Measurements from ENCODE around the gene EPM2AIP1. TPM values are rescaled to one million over a fixed set of nuclear protein-coding genes. Genes with fewer than 3 reads are reported as not detected.
A peak's percentile ranks its signal among the peaks of the same experiment; 100 is the strongest.
"Not testable (repeated sequence)": the region's sequence is repeated elsewhere in the genome, so short reads cannot be mapped to it uniquely, and the experiment has no call there.

EPM2AIP1 gene
- total RNA-seq, 2 donors from 2014 or later, result 11.8 to 12.1 TPM

DNA sequence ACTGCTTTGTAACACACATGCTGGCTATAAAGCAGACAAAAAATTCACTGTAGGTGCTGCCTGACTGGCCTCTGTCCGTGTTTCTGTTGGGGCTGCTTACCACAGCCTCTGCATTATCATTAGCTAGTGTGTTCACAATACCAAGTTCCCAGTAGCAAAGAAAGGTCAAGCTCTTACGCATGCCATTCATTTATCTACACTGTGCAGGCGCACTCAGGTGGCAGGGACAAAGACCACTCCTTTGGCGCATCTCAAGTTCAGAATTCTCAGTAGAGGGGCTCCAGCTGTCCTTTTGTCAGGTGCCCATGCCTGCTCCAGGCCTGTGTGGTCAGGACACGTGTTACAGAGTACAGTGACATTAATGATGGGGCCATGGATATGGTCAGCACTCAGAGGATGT, 22.7 kb upstream of the EPM2AIP1 start:
- intact Hi-C loops (cut with DNase I, micrococcal nuclease), result no loop called here
- no peak for ATAC-seq
- DNase-seq, result no peak

DNA sequence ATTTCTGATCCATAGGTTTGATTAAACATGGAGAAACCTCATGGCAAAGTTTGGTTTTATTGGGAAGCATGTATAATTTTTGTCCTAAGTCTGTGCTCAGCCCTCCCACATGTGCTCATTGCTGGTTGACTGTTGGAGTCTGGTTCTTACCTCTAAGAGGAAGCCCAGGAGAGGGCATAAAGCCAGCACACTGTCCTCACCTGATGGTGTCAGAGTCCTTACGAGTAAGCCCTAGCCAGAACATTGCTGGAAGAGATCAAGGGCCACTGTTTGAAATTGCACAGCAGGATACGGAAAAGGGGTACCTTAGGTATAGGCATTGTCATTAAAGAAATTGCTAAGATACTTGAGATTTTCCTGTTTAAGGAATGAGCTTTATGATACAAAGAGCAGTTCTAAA, 21.7 kb upstream of the EPM2AIP1 start:
- DNase-seq (no peak), ATAC-seq (no peak)
- intact Hi-C loops (cut with DNase I, micrococcal nuclease), result no loop called here

DNA sequence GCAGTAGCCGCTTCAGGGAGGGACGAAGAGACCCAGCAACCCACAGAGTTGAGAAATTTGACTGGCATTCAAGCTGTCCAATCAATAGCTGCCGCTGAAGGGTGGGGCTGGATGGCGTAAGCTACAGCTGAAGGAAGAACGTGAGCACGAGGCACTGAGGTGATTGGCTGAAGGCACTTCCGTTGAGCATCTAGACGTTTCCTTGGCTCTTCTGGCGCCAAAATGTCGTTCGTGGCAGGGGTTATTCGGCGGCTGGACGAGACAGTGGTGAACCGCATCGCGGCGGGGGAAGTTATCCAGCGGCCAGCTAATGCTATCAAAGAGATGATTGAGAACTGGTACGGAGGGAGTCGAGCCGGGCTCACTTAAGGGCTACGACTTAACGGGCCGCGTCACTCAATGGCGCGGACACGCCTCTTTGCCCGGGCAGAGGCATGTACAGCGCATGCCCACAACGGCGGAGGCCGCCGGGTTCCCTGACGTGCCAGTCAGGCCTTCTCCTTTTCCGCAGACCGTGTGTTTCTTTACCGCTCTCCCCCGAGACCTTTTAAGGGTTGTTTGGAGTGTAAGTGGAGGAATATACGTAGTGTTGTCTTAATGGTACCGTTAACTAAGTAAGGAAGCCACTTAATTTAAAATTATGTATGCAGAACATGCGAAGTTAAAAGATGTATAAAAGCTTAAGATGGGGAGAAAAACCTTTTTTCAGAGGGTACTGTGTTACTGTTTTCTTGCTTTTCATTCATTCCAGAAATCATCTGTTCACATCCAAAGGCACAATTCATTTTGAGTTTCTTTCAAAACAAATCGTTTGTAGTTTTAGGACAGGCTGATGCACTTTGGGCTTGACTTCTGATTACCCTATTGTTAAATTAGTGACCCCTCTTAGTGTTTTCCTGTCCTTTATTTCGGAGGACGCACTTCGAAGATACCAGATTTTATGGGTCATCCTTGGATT, 674 bp upstream of the EPM2AIP1 start, which contains the start of gene MLH1:
Gene MLH1 (plus strand): TSS at position 193 of the 958 bp plus-strand sequence. CDS start 30 bp downstream, at position 223.
- peak; percentile 90 for ATAC-seq
- intact Hi-C loops (cut with DNase I, micrococcal nuclease), result no loop called here
- peak; percentile 97 to 100 for DNase-seq

DNA sequence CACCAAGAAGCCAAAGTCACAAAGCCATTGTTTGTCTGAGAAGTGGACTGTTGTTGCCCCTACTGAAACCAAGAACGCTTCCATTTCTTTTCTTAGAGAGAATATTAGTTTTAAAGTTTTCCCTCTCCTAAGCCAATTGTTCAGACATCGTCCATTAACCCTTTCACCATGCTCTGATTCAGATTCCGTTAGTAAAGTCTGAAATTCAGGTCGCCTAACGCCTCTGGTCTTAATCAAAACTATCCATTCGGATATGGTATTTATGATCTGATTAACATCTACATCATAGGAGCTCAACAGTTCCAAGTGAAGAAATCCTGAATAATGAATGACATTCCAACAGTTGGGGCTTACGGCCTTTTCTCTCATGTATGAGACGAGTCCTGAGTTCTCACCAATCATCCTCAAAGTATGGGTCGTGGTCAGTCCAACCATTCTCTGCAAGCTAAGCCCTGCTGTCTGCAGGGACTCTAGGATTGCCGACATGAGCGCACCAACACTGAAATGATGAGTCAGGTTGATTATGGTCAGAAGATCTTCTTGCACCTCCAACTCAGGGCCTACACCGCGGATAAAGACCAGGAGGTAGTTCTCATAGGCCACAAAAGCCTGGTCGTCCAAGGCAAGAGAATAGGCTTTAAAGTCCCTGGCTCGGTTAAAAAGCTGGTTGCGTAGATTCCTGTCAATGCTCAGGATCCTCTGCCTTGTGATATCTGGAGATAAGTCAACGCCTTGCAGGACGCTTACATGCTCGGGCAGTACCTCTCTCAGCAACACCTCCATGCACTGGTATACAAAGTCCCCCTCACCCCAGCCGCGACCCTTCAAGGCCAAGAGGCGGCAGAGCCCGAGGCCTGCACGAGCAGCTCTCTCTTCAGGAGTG, 767 bp downstream of the EPM2AIP1 start:
- ATAC-seq, result no peak
- peak; percentile 23 to 41 for DNase-seq
- intact Hi-C loops (cut with DNase I, micrococcal nuclease), result no loop called here

DNA sequence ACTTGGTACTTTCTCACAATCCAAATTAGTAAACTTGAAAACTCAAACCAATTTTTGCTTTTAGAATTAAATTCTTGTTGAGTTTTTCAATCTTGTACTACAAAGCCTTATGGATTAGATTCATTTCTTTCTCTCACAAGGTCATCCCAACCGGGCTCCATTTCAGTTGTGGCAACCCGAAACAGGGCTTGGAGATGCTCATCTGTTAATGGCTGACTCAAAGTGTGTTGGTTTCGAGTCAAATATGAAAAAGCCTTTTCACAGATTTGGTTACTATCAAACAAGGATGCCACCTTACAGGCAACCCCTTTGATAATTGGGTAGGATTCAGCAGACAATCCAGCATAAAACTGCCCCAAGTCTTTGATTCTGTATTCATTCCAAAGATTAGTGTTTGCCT, 1.8 kb downstream of the EPM2AIP1 start:
- ATAC-seq (no peak), DNase-seq (no peak)
- intact Hi-C loops (cut with DNase I, micrococcal nuclease), result no loop called here

DNA sequence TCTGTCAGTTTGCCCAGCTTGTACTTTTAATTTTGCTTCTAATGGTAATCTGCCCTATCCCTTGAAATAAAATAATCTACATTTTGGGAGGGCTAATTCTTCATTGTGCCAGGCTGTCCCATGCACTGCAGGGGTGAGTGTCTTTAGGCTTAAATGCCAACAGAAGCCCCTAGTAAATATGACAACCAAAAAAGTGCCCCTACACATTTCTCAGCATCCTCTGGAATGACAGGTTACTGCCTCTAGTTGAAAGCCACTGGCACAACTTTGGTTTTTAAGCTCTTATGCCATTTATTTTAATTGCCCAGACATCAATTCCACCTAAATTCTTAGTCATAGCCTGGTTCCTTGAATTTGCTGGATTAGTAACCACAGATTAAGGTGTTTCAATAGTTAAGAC, 3.4 kb downstream of the EPM2AIP1 start:
- DNase-seq (no peak), ATAC-seq (no peak)
- intact Hi-C loops (cut with DNase I, micrococcal nuclease), result no loop called here

DNA sequence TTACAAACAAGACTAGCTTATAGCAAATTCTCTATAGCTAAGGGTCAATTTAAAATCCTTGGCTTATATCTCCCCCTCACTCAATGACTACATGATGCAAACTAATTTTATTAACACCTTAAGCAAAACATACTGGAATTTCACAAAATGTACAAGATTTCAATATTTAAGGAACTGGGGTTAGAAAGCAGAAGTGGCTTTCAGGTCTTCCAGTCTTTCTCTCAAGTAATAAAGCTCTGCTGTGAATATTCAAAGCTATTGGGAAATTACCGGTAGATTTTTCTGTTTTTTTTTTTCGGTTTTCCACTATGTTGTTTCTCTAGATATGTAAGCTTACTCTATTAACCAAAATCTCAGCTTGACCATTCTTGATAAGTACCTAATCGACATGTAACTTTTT, 3.9 kb downstream of the EPM2AIP1 start:
- intact Hi-C loops (cut with DNase I, micrococcal nuclease), result no loop called here
- DNase-seq, result no peak

DNA sequence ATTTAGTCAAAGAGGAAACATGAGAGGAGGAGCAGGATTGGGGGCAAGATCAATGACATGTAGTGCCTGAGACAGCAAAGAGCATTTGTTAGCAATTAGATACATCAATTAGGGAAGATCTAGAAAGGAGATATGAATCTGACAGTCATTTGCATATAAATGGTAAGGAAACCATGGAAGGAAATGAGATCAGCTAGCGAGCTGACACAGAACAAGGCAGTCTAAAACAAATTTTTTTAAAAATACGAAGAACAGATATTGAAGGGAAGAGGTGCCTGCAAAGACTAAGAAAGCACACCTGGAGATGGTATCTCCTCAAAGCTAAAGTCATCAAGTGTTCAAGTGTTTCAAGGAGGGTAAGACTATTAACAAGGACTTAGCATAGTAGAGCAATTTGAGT, 4.6 kb downstream of the EPM2AIP1 start:
- intact Hi-C loops (cut with DNase I, micrococcal nuclease), result no loop called here

More for the DNA sequence above, 3.9 kb downstream of the EPM2AIP1 start:
- no peak for ATAC-seq

DNA sequence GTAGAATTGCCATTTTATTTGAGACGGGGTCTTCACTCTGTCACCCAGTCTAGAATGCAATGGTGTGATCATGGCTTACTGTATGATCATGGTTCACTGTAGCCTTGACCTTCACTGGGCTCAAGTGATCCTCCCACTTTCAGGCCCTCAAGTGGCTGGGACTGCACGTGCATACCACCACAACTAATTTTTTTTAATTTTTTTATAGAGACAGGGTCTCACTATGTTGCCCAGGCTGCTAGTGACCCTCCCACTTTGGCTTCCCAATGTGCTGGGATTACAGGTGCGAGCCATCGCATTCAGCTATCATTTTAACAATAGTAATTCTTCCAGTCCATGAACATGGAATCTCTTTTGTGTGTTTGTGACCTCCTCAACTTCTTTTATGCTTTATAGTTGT, 11.9 kb downstream of the EPM2AIP1 start:
- intact Hi-C loops (cut with DNase I, micrococcal nuclease), result no loop called here
- no peak for DNase-seq
- no peak for ATAC-seq

More for the DNA sequence above, 4.6 kb downstream of the EPM2AIP1 start:
- ATAC-seq, result no peak
- DNase-seq, result no peak

DNA sequence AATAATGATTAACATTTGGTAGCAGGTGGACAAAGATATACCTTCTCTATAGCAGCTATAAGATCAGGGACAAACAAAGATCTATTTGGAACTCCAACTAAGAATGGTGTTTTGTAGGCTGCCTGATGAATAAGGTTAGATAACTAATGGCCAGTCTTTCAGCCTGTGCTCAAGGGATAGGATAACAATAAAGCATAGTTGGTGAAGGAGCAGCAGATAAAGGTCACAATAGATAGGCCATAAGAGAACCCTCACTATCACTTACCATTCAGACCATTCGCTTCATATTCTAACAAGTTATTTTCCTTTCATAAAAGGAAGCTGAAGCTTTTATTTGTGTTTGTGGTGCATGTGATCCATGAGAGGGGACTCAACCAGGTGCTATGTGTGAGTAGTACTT, 19.8 kb downstream of the EPM2AIP1 start:
- ATAC-seq, result no peak
- intact Hi-C loops (cut with DNase I, micrococcal nuclease), result no loop called here
- DNase-seq, result no peak

DNA sequence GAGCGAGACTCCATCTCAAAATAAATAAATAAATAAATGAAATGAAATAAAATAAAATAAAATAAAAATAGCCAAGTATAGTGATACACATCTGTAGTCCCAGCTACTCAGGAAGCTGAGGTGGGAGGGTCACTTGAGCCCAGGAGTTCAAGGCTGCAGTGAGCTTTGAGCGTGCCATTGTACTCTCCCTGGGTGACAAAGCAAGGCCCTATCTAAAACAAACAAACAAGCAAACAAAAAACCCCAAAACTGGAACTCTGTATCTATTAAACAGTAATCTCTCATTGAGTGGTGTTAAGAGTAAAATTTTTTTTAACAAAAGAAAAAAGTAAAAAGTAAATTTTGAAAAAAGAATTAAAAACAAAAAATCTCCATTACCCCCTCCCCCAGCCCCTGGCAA, 20.8 kb downstream of the EPM2AIP1 start:
- no peak for DNase-seq
- intact Hi-C loops (cut with DNase I, micrococcal nuclease), result no loop called here

DNA sequence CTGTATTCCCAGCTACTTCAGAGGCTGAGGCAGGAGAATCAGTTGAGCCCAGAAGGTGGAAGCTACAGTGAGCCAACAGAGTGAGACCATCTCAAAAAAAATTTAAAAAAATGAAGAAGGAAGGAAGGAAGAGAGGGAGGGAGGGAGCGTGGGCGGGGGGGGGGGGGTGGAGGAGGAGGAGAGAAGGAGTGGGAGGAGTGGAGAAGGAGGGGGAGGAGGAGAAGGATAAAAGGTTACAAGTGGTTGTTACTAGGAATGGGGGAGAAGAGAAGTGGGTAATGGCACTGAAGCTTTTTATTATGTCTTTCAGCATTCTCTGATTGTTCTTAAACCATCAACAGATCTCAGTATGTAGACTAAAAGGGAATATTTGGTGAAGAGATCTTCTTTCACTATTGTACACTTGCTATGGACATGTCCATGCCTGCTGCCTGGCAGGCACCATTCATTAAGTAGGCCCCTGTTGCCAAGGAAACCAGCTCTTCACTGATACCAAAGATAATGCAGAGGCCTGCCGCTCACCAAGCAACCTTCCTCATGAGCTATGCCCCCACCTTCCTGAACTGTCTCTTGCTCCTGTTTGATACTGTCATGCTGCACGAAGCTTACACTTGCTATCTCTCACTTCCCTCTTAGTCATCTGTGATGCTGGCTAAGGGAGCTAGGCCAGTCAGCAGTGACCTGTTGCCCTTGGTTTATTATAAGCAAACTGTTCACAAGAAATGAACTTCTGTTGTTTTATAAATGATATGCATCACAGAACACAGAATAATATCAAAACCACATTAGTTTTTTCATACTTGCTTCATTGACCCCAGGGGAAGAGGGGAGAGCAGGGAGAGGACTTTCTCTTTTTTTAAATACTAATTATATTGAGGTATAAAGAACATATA, 23.1 kb downstream of the EPM2AIP1 start:
- DNase-seq (peak in 1 of 2 donors; percentile 36), ATAC-seq (peak; percentile 49)
- intact Hi-C loops (cut with DNase I, micrococcal nuclease), result no loop called here

More for the DNA sequence above, 20.8 kb downstream of the EPM2AIP1 start:
- no peak for ATAC-seq

DNA sequence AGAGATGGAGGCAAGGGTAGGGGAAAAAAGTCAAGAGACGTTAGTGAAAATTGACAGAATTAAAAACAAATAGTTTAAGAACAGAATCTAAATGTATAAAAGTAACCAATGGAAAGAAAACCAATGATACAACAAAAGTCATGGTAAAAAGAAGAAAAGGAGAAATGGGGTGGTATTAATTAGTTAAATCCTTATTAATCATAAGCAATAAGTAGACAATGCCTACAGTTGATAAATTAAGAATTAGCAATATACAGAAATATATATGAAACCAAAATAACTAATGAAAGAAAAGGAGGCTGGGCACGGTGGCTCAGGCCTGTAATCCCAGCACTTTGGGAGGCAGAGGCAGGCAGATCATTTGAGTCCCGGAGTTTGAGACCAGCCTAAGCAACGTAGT, 23.8 kb downstream of the EPM2AIP1 start:
- intact Hi-C loops (cut with DNase I, micrococcal nuclease), result no loop called here
- no peak for ATAC-seq
- no peak for DNase-seq

DNA sequence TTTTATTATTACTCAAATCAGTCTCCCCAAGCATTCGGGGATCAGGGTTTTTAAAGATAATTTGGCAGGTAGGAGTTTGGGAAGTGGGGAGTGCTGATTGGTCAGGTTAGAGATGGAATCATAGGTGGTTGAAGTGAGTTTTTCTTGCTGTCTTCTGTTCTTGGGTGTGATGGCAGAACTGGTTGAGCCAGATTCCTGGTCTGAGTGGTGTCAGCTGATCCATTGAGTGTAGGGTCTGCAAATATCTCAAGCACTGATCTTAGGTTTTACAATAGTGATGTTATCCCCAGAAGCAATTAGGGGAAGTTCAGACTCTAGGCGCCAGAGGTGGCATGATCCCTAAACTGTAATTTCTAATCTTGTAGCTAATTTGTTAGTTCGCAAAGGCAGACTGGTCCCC, 27.5 kb downstream of the EPM2AIP1 start:
- intact Hi-C loops (cut with DNase I, micrococcal nuclease), result no loop called here
- ATAC-seq, result no peak

DNA sequence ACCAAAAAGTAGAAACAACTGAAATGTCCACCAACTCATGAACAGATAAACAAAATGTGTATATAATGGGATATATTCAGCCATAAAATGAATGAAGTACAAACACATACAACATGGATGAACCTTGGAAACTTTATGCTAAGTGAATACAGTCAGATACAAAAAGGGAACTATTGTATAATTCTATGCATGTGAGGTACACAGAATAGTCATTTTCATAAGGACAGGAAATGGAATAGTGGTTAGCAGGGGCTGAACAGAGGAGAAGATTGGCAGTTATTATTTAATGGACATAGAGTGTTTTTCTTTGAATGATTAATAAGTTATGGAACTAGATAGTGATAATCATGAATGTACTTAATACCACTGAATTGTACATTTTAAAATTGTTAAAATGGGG, 28.1 kb downstream of the EPM2AIP1 start:
- DNase-seq (no peak), ATAC-seq (no peak)
- intact Hi-C loops (cut with DNase I, micrococcal nuclease), result no loop called here

More for the DNA sequence above, 27.5 kb downstream of the EPM2AIP1 start:
- no peak for DNase-seq

DNA sequence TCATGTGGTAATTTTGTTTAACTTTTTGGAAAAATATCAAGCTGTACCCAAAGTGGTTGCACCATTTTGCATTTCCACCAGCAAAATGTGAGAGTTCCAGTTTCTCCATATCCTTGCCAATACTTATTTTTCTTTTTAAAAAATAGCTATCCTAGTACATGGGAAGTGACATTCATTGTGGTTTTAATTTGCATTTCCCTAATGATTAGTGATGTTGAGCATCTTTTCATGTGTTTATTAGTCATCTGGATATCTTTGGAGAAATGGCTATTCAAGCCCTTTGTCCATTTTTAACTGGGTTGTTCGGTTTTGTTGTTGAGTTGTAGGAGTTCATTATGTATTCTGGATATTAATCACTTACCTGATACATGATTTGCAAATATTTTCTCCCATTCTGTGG, 28.6 kb downstream of the EPM2AIP1 start:
- intact Hi-C loops (cut with DNase I, micrococcal nuclease), result no loop called here
- DNase-seq, result no peak
- ATAC-seq, result no peak

DNA sequence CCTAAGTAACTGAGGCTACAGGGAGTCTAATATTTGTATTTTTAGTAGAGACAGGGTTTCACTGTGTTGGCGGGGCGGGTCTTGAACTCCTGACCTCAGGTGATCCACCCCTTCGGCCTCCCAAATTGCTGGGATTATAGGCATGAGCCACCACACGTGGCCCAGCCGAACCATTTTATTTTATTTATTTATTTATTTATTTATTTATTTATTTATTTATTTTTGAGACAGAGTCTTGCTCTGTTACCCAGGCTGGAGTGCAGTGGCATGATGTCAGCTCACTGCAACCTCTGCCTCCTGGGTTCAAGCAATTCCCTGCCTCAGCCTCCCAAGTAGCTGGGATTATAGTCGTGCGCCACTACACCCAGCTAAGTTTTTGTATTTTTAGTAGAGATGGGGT, 29.9 kb downstream of the EPM2AIP1 start:
- intact Hi-C loops (cut with DNase I, micrococcal nuclease); ATAC-seq; DNase-seq: not testable (repeated sequence)

DNA sequence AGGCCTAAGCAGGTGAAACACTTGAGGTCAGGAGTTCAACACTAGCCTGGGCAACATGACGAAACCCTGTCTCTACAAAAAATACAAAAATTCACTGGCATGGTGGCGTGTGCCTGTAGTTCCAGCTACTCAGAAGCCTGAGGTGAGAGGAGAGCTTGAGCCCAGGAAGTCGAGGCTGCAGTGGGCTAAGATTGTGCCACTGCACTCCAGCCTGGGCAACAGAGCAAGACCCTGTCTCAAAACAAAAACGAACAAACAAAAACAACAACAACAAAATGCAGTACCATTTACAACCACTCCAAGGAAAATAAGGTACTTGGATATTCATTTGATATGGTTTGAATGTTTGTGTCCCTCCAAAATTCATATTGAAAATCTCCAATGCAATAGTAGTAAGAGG, 32.4 kb downstream of the EPM2AIP1 start:
- intact Hi-C loops (cut with DNase I, micrococcal nuclease), result no loop called here
- DNase-seq, result no peak

More for the DNA sequence above, 32.4 kb downstream of the EPM2AIP1 start:
- ATAC-seq, result no peak

Measured in left colon (tissue), 2 donors.